ENCODE measurements around the gene PPM1H. TPM values are rescaled to one million over a fixed set of nuclear protein-coding genes. Genes with fewer than 3 reads are reported as not detected.
"Not testable (repeated sequence)": the region's sequence is repeated elsewhere in the genome, so short reads cannot be mapped to it uniquely, and the experiment has no call there.

PPM1H gene
- total and polyA plus RNA-seq, 11 donors, result 1.3 to 9.6 (median 4.9) TPM

- TF ChIP-seq POLR2A (IDR thresholded peaks at IDR 0.05) (no peak), CTCF (IDR thresholded peaks at IDR 0.05) (no peak)
- ATAC-seq, result no peak
- H3K36me3 ChIP-seq, result no peaks in the 10 kb centered on the region
- 81 to 86% (median 84%) methylated on average over 2 of the region's 2 CpGs for WGBS, 4 donors
- no peaks in the 10 kb centered on the region for H3K4me1 ChIP-seq
- H3K9me3 ChIP-seq, result no peaks in the 10 kb centered on the region
- no peak overlapping the region for H3K4me3 ChIP-seq
- DNase-seq, result no peak
- no peak overlapping the region for H3K27ac ChIP-seq
- H3K27me3 ChIP-seq, result no peaks in the 10 kb centered on the region
- intact Hi-C loops (cut with DNase I), result no loop called here
Observed at GRCh38 chr12:62967701-62968100, 32.8 kb upstream of the PPM1H start.

- H3K9me3 ChIP-seq, result no peaks in the 10 kb centered on the region
- intact Hi-C loops (cut with DNase I), result no loop called here
- no peak for ATAC-seq
- H3K36me3 ChIP-seq, result no peaks in the 10 kb centered on the region
- no peak overlapping the region for H3K4me3 ChIP-seq
- no peak overlapping the region for H3K27ac ChIP-seq
- DNase-seq, result no peak
- no peaks in the 10 kb centered on the region for H3K27me3 ChIP-seq
- TF ChIP-seq CTCF (IDR thresholded peaks at IDR 0.05) (no peak), POLR2A (IDR thresholded peaks at IDR 0.05) (no peak)
- H3K4me1 ChIP-seq, result no peaks in the 10 kb centered on the region
Observed at GRCh38 chr12:62966990-62967506, 32.1 kb upstream of the PPM1H start.

GRCh38 chr12:62966446-62966989 lies 31.6 kb upstream of the PPM1H start:
- WGBS, 4 donors, result 87 to 93% (median 90%) methylated on average over 8 of the region's 8 CpGs
- H3K4me3 ChIP-seq; ATAC-seq; H3K36me3 ChIP-seq; DNase-seq; H3K9me3 ChIP-seq; H3K27me3 ChIP-seq; intact Hi-C loops (cut with DNase I); H3K27ac ChIP-seq; H3K4me1 ChIP-seq: not testable (repeated sequence)

GRCh38 chr12:62965700-62966099 lies 30.8 kb upstream of the PPM1H start:
- DNase-seq; H3K36me3 ChIP-seq; H3K9me3 ChIP-seq; intact Hi-C loops (cut with DNase I); H3K27ac ChIP-seq; H3K4me3 ChIP-seq; H3K27me3 ChIP-seq; H3K4me1 ChIP-seq; ATAC-seq: not testable (repeated sequence)
- WGBS, 4 donors, result 87 to 90% (median 89%) methylated on average over 4 of the region's 4 CpGs

- H3K36me3 ChIP-seq; H3K9me3 ChIP-seq; intact Hi-C loops (cut with DNase I); DNase-seq; H3K27me3 ChIP-seq; ATAC-seq; H3K4me3 ChIP-seq; H3K27ac ChIP-seq; H3K4me1 ChIP-seq: not testable (repeated sequence)
- 84 to 96% (median 89%) methylated on average over 11 of the region's 11 CpGs for WGBS, 4 donors
Observed at GRCh38 chr12:62965242-62965641, 30.3 kb upstream of the PPM1H start.

- DNase-seq, result no peak
- H3K27me3 ChIP-seq, result no peaks in the 10 kb centered on the region
- H3K27ac ChIP-seq, result no peak overlapping the region
- H3K4me1 ChIP-seq, result no peaks in the 10 kb centered on the region
- intact Hi-C loops (cut with DNase I), result no loop called here
- H3K4me3 ChIP-seq, result no peak overlapping the region
- TF ChIP-seq CTCF (IDR thresholded peaks at IDR 0.05) (no peak), POLR2A (IDR thresholded peaks at IDR 0.05) (no peak)
- no peaks in the 10 kb centered on the region for H3K9me3 ChIP-seq
- ATAC-seq, result no peak
- no peaks in the 10 kb centered on the region for H3K36me3 ChIP-seq
- 65 to 83% (median 68%) methylated on average over 2 of the region's 2 CpGs for WGBS, 4 donors
Observed at GRCh38 chr12:62963486-62964041, 28.6 kb upstream of the PPM1H start.

Measured in heart left ventricle (tissue), 16 donors.